Naive thymus-derived CD4-positive, alpha-beta T cell (primary cell): Measurements from ENCODE around the gene TSPAN4. TPM values are rescaled to one million over a fixed set of nuclear protein-coding genes. Genes with fewer than 3 reads are reported as not detected.

Experiments used
- ATAC-seq: fragments of 150-1000 bp; cut with Tn5 transposase; 2 replicates; pipeline ENCODE4 v1.10.0; 2021; ENCODE audit warnings: mild to moderate bottlenecking, moderate library complexity
- CTCF ChIA-PET: fragments of 350-600 bp; sonication (Branson Sonifier 250); formaldehyde crosslinking; loops from one replicate; lab custom pipeline; 2021; ENCODE audit warnings: antibody characterized with exemption; lab: Charles Lee
- POLR2A ChIA-PET: fragments of 350-600 bp; sonication (Branson Sonifier 250); formaldehyde crosslinking; loops from one replicate; lab custom pipeline; 2021; ENCODE audit warnings: antibody characterized with exemption, inconsistent platforms; lab: Charles Lee
- DNase-seq, 9 donors: peaks; one replicate each; pipeline versions ENCODE4 v3.0.0 to v3.0.0-alpha.2; 2020 to 2022; ENCODE audit warnings: mixed read lengths in 1 of 9
- H3K27ac ChIP-seq: one replicate; pipeline ENCODE4 v1.7.0; 2013; ENCODE audit warnings: mild to moderate bottlenecking, low read depth, low read length, moderate library complexity
- H3K27me3 ChIP-seq, 2 donors: one replicate each; pipeline ENCODE4 v1.7.0; 2013; ENCODE audit warnings: low read length in 2 of 2, mild to moderate bottlenecking in 2 of 2, moderate library complexity in 2 of 2; ENCODE audit not compliant: control insufficient read depth in 2 of 2, insufficient read depth in 2 of 2
- H3K36me3 ChIP-seq, 3 experiments: 1 replicate in 2 of 3; 2 replicates in 1 of 3; pipeline ENCODE4 v1.7.0; 2013; ENCODE audit warnings: low read length in 3 of 3, mild to moderate bottlenecking in 3 of 3, moderate library complexity in 1 of 3; ENCODE audit not compliant: insufficient read depth in 3 of 3, control insufficient read depth in 2 of 3
- H3K4me1 ChIP-seq, 2 donors: one replicate each; pipeline ENCODE4 v1.7.0; 2013; ENCODE audit warnings: low read length in 2 of 2, mild to moderate bottlenecking in 2 of 2, moderate library complexity in 1 of 2; ENCODE audit not compliant: control insufficient read depth in 2 of 2, insufficient read depth in 2 of 2
- H3K4me3 ChIP-seq: 2 replicates; pipeline ENCODE4 v1.7.0; 2013; ENCODE audit warnings: mild to moderate bottlenecking, low read length
- H3K9me3 ChIP-seq, 3 experiments: 1 replicate in 2 of 3; 2 replicates in 1 of 3; pipeline ENCODE4 v1.7.0; 2013; ENCODE audit warnings: low read length in 3 of 3; ENCODE audit not compliant: control insufficient read depth in 2 of 3
- H3K27ac Mint-ChIP-seq, 9 donors: one replicate each; pipeline ENCODE4 v1.8.0; 2020 to 2022; ENCODE audit warnings: mixed read lengths in 9 of 9, mild to moderate bottlenecking in 8 of 9, moderate library complexity in 5 of 9, inconsistent platforms in 2 of 9
- H3K27me3 Mint-ChIP-seq, 5 donors: one replicate each; pipeline ENCODE4 v1.8.0; 2021 to 2022; ENCODE audit warnings: mixed read lengths in 5 of 5, mild to moderate bottlenecking in 1 of 5
- H3K36me3 Mint-ChIP-seq, 5 donors: one replicate each; pipeline ENCODE4 v1.8.0; 2020 to 2022; ENCODE audit warnings: mixed read lengths in 5 of 5, mild to moderate bottlenecking in 3 of 5, inconsistent platforms in 1 of 5
- H3K4me1 Mint-ChIP-seq, 7 donors: one replicate each; pipeline ENCODE4 v1.8.0; 2020 to 2022; ENCODE audit warnings: mixed read lengths in 7 of 7, mild to moderate bottlenecking in 3 of 7, inconsistent platforms in 1 of 7
- H3K4me3 Mint-ChIP-seq, 10 donors: one replicate each; pipeline ENCODE4 v1.8.0; 2020 to 2022; ENCODE audit warnings: mild to moderate bottlenecking in 10 of 10, mixed read lengths in 10 of 10, moderate library complexity in 6 of 10, inconsistent platforms in 2 of 10
- H3K9me3 Mint-ChIP-seq, 11 donors: one replicate each; pipeline ENCODE4 v1.8.0; 2020 to 2022; ENCODE audit warnings: mixed read lengths in 11 of 11, mild to moderate bottlenecking in 4 of 11, inconsistent platforms in 1 of 11, moderate library complexity in 1 of 11
- intact Hi-C, 2 donors: fragments of 100-400 bp; cut with micrococcal nuclease; formaldehyde crosslinking; loops; one replicate each; pipeline ENCODE4 v1.15.1; 2023
- polyA plus RNA-seq, 2 donors: library from polyadenylated mRNA; unstranded; fragments of 300-500 nt; fragmentation: Illumina TruSeq; gene quantifications; one replicate each; pipeline ENCODE4 v1.2.3, GENCODE V29; 2021
- total RNA-seq, 6 experiments: library from RNA in 5 of 6; stranded (reverse) in 5 of 6; gene quantifications; 1 replicate in 5 of 6; 2 replicates in 1 of 6; pipeline ENCODE4 v1.2.3 and lab custom pipeline; 2021 to 2026

The TSPAN4 gene
- total and polyA plus RNA-seq, 7 experiments from 2014 or later: 4.1 to 12.6 (median 5.7) TPM

DNA sequence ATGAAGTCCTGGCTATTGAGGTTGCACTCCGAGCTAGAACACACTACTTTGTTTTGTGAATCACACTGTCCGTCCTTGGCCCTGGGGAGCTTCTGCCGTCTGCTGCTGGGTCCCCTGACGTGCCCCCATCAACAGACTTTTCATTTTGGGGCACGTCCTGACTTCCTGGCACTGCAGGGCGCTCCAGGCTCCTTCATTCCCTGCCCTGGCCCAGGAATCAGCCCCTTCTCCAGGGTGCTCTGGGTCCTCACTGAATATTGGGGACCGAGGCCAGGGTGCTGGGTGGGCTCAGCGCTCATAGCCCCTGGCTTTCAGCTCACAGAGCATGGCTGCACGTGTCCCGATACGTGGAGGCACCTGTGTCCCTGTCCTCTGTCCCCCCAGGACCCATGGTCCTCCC is 22.2 kb downstream of the TSPAN4 start:
- Histone ChIP-seq H3K36me3 (peaks cover 0 to 14% (median 0%) of the 10 kb centered on the region in 3 experiments), H3K27ac (no peak overlapping the region), H3K4me3 (no peak overlapping the region), H3K9me3 (no peaks in the 10 kb centered on the region), H3K27me3 (no peaks in the 10 kb centered on the region), H3K4me1 (no peaks in the 10 kb centered on the region)
- ChIA-PET CTCF (no interaction called here), POLR2A (no interaction called here)
- no peak overlapping the region for H3K4me3 Mint-ChIP-seq
- no peaks in the 10 kb centered on the region for H3K9me3 Mint-ChIP-seq
- H3K27ac Mint-ChIP-seq: peak overlapping the region in 1 of 9 donors; percentile 59
- no peaks in the 10 kb centered on the region for H3K27me3 Mint-ChIP-seq
- H3K36me3 Mint-ChIP-seq: no peaks in the 10 kb centered on the region
- ATAC-seq: no peak
- no peak for DNase-seq
- H3K4me1 Mint-ChIP-seq: peaks cover 0 to 4% (median 0%) of the 10 kb centered on the region in 7 donors
- intact Hi-C loops: no loop called here

DNA sequence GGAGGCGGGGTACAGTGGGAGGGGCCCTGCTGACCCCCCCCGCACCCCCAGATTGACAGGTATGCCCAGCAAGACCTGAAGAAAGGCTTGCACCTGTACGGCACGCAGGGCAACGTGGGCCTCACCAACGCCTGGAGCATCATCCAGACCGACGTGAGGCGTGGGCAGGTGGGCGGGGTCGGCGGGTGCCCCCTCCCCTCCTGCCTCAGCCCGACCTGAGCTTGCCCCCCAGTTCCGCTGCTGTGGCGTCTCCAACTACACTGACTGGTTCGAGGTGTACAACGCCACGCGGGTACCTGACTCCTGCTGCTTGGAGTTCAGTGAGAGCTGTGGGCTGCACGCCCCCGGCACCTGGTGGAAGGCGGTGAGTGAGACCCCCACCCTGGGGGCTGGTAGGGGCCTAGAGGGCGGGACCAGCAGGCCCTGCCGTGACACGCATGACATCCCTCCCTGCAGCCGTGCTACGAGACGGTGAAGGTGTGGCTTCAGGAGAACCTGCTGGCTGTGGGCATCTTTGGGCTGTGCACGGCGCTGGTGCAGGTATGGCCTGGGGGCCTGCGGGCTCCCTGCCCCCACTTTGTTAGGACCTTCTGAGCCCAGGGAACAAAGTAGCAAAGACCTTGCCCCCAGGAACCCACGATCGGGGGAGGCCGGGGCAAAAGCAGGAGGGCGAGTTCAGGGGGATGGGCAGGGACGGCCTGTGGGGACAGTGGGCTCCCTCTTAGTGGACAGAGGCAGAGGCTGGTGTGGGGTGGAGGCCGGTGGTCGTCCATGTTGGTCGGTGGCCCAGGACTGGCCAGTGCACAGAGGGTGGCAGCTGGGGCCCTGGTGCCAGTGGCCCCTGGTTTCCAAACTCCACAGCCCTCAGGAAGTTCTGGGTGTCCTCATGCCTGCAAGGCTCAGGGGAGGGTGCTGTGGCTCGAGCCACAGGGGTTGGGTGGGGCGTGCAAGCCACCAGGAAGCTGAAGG is 23.1 kb downstream of the TSPAN4 start:
- DNase-seq: no peak
- Histone ChIP-seq H3K36me3 (peaks cover 0 to 14% (median 0%) of the 10 kb centered on the region in 3 experiments), H3K27me3 (no peaks in the 10 kb centered on the region), H3K9me3 (no peaks in the 10 kb centered on the region), H3K27ac (no peak overlapping the region), H3K4me1 (no peaks in the 10 kb centered on the region), H3K4me3 (no peak overlapping the region)
- CTCF ChIA-PET: no interaction called here
- Mint-ChIP-seq H3K4me1 (peaks cover 0 to 4% (median 0%) of the 10 kb centered on the region in 7 donors), H3K4me3 (no peak overlapping the region), H3K9me3 (no peaks in the 10 kb centered on the region), H3K36me3 (no peaks in the 10 kb centered on the region), H3K27ac (peak overlapping the region in 1 of 9 donors; percentile 23), H3K27me3 (no peaks in the 10 kb centered on the region)
- no peak for ATAC-seq
- intact Hi-C loops: no loop called here
- POLR2A ChIA-PET: no interaction called here

DNA sequence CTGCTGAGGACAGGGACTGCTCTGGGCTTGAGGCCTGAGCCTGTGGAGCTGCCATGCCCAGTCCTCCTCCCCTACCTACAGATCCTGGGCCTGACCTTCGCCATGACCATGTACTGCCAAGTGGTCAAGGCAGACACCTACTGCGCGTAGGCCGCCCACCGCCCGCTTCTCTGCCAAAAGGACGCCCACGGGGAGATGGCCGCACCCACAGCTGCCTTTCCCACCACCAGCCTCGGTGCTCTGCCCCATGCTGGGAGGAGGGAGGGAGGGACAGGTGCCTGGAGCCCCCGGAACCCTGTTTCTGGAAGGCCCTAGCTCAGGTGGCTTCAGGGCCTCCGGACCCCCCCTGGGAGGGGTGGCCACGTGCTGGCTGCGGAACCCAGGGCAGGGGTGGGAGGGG is 23.8 kb downstream of the TSPAN4 start:
- H3K27ac Mint-ChIP-seq: no peak overlapping the region
- no peak overlapping the region for H3K4me3 Mint-ChIP-seq
- CTCF ChIA-PET: no interaction called here
- Histone ChIP-seq H3K27ac (no peak overlapping the region), H3K4me1 (no peaks in the 10 kb centered on the region), H3K4me3 (no peak overlapping the region), H3K36me3 (peaks cover 0 to 14% (median 0%) of the 10 kb centered on the region in 3 experiments), H3K27me3 (no peaks in the 10 kb centered on the region), H3K9me3 (no peaks in the 10 kb centered on the region)
- no peaks in the 10 kb centered on the region for H3K27me3 Mint-ChIP-seq
- H3K36me3 Mint-ChIP-seq: no peaks in the 10 kb centered on the region
- peaks cover 0 to 4% (median 0%) of the 10 kb centered on the region in 7 donors for H3K4me1 Mint-ChIP-seq
- POLR2A ChIA-PET: no interaction called here
- no peaks in the 10 kb centered on the region for H3K9me3 Mint-ChIP-seq
- intact Hi-C loops: no loop called here
- no peak for ATAC-seq
- no peak for DNase-seq

DNA sequence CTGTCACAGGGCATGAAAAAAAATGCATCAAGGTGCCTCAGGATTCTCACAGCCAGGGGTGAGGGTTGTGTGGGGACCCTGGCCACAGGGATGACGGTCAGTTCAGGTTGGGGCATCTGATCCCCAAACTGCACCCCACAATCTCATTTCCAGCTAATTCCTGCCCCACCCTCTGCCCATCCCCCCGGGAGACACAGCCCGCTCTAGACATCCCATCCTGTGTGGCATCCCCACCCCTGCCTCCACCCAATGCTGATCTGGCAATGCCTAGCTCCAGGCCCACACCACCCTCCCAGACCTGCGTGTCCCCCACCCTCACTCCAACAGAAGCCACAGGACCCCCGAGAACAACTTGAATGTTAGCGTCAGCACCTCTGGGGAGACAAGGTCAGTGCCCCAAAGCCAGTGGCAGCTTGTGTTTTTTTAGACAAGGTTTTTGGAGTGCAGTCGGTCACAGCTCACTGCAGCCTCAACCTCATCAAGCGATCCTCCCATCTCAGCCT is 25.3 kb downstream of the TSPAN4 start:
- Mint-ChIP-seq H3K27ac (peak overlapping the region in 1 of 9 donors; percentile 73), H3K27me3 (no peaks in the 10 kb centered on the region), H3K4me1 (no peaks in the 10 kb centered on the region), H3K9me3 (no peaks in the 10 kb centered on the region), H3K4me3 (no peak overlapping the region), H3K36me3 (no peaks in the 10 kb centered on the region)
- Histone ChIP-seq H3K27me3 (no peaks in the 10 kb centered on the region), H3K9me3 (no peaks in the 10 kb centered on the region), H3K4me3 (no peak overlapping the region), H3K36me3 (peaks cover 0 to 20% (median 0%) of the 10 kb centered on the region in 3 experiments), H3K27ac (no peak overlapping the region), H3K4me1 (no peaks in the 10 kb centered on the region)
- ChIA-PET POLR2A (no interaction called here), CTCF (no interaction called here)
- ATAC-seq (no peak), DNase-seq (no peak)
- intact Hi-C loops: no loop called here

DNA sequence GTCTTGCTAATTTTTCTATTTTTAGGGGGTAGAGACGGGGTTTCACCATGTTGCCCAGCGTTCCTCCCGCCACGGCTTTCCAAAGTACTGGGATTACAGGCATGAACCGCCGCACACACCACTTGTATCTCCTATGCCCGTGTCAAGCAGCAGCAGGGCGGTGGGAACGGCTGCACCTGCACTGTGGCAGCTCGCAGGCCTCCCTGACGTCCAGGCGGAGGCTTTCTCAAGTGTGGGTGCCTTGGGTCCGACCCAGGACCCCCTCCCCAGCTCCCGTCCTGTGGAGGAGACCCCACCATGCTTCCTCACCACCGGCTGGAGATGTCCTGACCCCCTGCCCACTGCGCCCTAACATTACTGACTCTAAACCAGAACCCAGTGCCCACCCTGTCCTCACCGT is 25.7 kb downstream of the TSPAN4 start:
- no peaks in the 10 kb centered on the region for H3K9me3 Mint-ChIP-seq
- ChIA-PET CTCF (no interaction called here), POLR2A (no interaction called here)
- no peak for DNase-seq
- no peak for ATAC-seq
- H3K36me3 Mint-ChIP-seq: peaks cover 0 to 2% (median under 1%) of the 10 kb centered on the region in 5 donors
- no peaks in the 10 kb centered on the region for H3K4me1 Mint-ChIP-seq
- H3K27ac Mint-ChIP-seq: peak overlapping the region in 1 of 9 donors; percentile 73
- Histone ChIP-seq H3K4me3 (no peak overlapping the region), H3K4me1 (no peaks in the 10 kb centered on the region), H3K27ac (no peak overlapping the region), H3K36me3 (peaks cover 0 to 21% (median 0%) of the 10 kb centered on the region in 3 experiments), H3K27me3 (no peaks in the 10 kb centered on the region), H3K9me3 (no peaks in the 10 kb centered on the region)
- H3K4me3 Mint-ChIP-seq: no peak overlapping the region
- intact Hi-C loops: no loop called here
- no peaks in the 10 kb centered on the region for H3K27me3 Mint-ChIP-seq

DNA sequence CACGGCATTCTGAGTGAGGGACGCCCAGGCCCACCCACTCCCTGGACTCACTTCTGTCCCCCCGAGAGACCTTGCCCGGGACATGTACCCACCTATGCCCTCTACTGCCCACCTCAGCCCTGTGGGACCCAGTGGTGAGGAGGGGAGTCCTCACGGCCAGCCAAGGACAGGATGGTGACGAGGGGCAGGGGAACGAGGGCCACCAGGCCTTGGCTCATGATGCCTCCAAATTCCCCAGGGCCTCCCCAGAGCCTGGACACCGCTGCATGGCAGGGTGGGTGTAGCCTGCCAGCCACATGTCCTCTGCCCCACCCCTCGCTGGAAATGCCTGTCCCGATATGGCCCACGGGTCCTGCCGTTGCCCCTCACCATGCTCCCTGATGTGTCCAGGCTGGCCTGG is 26.1 kb downstream of the TSPAN4 start:
- ChIA-PET POLR2A (no interaction called here), CTCF (no interaction called here)
- Mint-ChIP-seq H3K36me3 (peaks cover 0 to 6% (median 4%) of the 10 kb centered on the region in 5 donors), H3K27me3 (no peaks in the 10 kb centered on the region), H3K9me3 (no peaks in the 10 kb centered on the region), H3K4me1 (no peaks in the 10 kb centered on the region), H3K4me3 (no peak overlapping the region), H3K27ac (no peak overlapping the region)
- intact Hi-C loops: no loop called here
- Histone ChIP-seq H3K27ac (no peak overlapping the region), H3K9me3 (no peaks in the 10 kb centered on the region), H3K36me3 (peaks cover 0 to 21% (median 0%) of the 10 kb centered on the region in 3 experiments), H3K4me1 (no peaks in the 10 kb centered on the region), H3K4me3 (no peak overlapping the region), H3K27me3 (no peaks in the 10 kb centered on the region)
- no peak for ATAC-seq
- no peak for DNase-seq
